H1 (cell line): ENCODE measurements around the gene ACACA. TPM values are rescaled to one million over a fixed set of nuclear protein-coding genes. Genes with fewer than 3 reads are reported as not detected.

Experiments
- GABPA ChIP-seq: IDR thresholded peaks from 2 replicates; pipeline ENCODE4 v1.6.1; 2011; ENCODE audit warnings: mild to moderate bottlenecking, low read length, moderate library complexity, borderline replicate concordance; ENCODE audit not compliant: insufficient read depth
- KDM4A ChIP-seq: IDR thresholded peaks from one replicate; pipeline ENCODE4 v1.7.1; 2012; ENCODE audit warnings: low read depth, mild to moderate bottlenecking, moderate library complexity, low read length, inconsistent platforms; ENCODE audit not compliant: severe bottlenecking
- RFX5 ChIP-seq: IDR thresholded peaks from 2 replicates; pipeline ENCODE4 v1.6.1; 2011; ENCODE audit warnings: low read depth, low read length, improper control_type of control experiment, borderline replicate concordance
- USF2 ChIP-seq: IDR thresholded peaks from 2 replicates; pipeline ENCODE4 v1.6.1; 2011; ENCODE audit warnings: low read length, improper control_type of control experiment
- ZNF274 ChIP-seq: IDR thresholded peaks from 2 replicates; pipeline ENCODE4 v1.7.0; 2012; ENCODE audit warnings: low read length, borderline replicate concordance; ENCODE audit errors: extremely low read depth
- polyA plus RNA-seq, 7 experiments: library from polyadenylated mRNA; depleted of rRNA in 3 of 7; stranded (reverse) in 5 of 7; unstranded in 2 of 7; fragments of >200 nt in 5 of 7; fragments of 200-250 nt in 2 of 7; gene quantifications; 1 replicate in 5 of 7; 2 replicates in 1 of 7; 4 replicates in 1 of 7; pipeline versions ENCODE4 v1.2.1 to v1.2.3, GENCODE V29; 2011 to 2013; ENCODE audit warnings: missing spikeins in 2 of 7, mixed read lengths in 2 of 7
- total RNA-seq: library from RNA; stranded (reverse); fragmentation: NEBNext Ultra II Directional; extraction: Animal tissue kit (Norgen Biotek cat#: 25700); gene quantifications from 2 replicates; pipeline ENCODE4 v1.2.1, GENCODE V29; 2021
- TF ChIP-seq, protein P1 (sequence below), 3 experiments: IDR thresholded peaks; 1 replicate in 2 of 3; 2 replicates in 1 of 3; pipeline versions ENCODE4 v1.5.1 to v1.6.1; 2011; ENCODE audit warnings: low read length in 3 of 3, mild to moderate bottlenecking in 3 of 3, inconsistent platforms in 2 of 3, low read depth in 1 of 3, moderate library complexity in 1 of 3; ENCODE audit not compliant: insufficient read depth in 1 of 3; ENCODE audit errors: control extremely low read depth in 1 of 3

ACACA gene
- total and polyA plus RNA-seq, 2 of the 8 experiments (the other 6 are each of a cell fraction or from before 2014, with no cell fraction given) = 74.0 to 160 TPM

DNA sequence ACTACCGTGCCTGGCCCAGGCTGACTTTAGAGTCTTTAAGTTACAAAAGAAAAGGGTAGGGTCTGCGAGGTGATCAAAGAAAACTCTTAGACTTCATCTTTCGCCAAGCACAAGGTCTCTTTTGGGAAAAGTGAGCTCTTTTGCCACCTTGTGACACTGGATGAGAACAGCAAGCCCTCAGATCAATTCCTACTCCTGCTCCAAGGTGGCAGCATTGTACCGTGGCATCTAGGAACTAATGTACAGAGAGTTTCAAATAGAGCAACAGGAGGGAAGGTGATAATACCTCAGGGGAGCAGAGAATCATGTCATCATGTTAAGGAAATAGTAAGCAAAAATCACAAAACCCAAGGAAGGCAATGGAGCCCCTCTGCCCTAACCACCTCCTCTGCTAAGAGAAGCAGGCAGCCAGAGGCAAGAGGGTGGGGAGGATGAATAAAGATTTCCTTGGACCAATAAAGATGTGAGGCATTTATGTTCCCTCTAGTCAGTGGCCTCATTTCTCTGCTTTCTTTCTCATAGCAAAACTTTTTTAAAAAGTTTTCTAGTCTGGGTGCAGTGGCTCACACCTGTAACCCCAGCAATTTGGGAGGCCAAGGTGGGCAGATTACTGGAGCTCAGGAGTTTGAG lies 33.0 kb downstream of the ACACA start (continued):
- TF ChIP-seq, protein P1, sequence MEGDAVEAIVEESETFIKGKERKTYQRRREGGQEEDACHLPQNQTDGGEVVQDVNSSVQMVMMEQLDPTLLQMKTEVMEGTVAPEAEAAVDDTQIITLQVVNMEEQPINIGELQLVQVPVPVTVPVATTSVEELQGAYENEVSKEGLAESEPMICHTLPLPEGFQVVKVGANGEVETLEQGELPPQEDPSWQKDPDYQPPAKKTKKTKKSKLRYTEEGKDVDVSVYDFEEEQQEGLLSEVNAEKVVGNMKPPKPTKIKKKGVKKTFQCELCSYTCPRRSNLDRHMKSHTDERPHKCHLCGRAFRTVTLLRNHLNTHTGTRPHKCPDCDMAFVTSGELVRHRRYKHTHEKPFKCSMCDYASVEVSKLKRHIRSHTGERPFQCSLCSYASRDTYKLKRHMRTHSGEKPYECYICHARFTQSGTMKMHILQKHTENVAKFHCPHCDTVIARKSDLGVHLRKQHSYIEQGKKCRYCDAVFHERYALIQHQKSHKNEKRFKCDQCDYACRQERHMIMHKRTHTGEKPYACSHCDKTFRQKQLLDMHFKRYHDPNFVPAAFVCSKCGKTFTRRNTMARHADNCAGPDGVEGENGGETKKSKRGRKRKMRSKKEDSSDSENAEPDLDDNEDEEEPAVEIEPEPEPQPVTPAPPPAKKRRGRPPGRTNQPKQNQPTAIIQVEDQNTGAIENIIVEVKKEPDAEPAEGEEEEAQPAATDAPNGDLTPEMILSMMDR (IDR thresholded peaks at IDR 0.05; ENCODE audit: control extremely low read depth in 1 of 3, insufficient read depth in 1 of 3, low read depth in 1 of 3, low read length in 3 of 3) = peak; percentile 69 to 100 (median 100)
- TF ChIP-seq RFX5 (no peak), ZNF274 (no peak), KDM4A (no peak), USF2 (no peak), GABPA (no peak)
